Activated CD8-positive, alpha-beta memory T cell treated with anti-CD3 and anti-CD28 coated beads for 24 hours (primary cell): ENCODE measurements around the gene ZCCHC3.
"Not testable (repeated sequence)": the region's sequence is repeated elsewhere in the genome, so short reads cannot be mapped to it uniquely, and the experiment has no call there.

Source experiments
- DNase-seq: peaks from one replicate; pipeline ENCODE4 v3.0.0-alpha.2; 2020

The ZCCHC3 gene

GRCh38 chr20:297098-297924 is at the start of gene ZCCHC3:
Gene ZCCHC3 (plus strand): TSS chr20:297570. CDS start chr20:297587, 17 bp downstream.
- peak; percentile 90 for DNase-seq

DNA sequence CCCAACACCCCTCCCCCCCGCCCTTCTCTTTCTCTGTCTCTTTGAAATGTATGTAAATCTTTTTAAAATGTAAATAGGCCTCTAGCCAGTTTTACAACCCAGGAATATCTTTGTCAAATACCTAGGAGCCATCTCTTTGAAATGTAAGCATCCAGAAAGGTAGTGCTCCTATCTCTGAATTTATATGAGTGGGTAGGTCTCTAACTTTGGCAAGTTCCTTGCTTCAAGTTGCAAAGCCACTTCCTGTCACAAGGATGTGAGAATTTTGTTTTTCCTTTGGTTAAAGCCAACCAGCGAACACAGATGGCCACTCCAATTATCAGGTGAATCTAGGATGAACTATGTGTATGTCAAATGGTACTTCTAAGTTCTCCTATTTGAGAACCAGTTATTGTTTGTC is 46.0 kb upstream of the ZCCHC3 start:
- no peak for DNase-seq

DNA sequence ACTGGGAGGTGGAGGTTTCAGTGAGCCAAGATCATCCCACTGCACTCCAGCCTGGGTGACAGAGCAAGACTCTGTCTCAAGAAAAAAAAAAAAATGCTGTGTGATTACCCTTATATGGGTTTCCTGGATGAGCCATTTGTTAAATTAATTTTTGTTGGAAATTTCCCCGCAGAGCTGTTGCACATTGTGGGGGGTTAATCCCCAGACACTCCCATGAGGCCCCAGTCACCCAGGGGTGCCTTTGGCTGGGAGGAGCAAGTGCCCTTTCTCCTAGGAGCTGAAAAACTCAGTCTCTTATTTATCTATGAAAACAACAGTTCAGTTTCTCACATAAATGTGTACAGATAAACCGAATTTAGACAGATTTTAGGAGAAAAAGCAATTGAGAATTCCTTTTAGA is 44.6 kb upstream of the ZCCHC3 start:
- no peak for DNase-seq

DNA sequence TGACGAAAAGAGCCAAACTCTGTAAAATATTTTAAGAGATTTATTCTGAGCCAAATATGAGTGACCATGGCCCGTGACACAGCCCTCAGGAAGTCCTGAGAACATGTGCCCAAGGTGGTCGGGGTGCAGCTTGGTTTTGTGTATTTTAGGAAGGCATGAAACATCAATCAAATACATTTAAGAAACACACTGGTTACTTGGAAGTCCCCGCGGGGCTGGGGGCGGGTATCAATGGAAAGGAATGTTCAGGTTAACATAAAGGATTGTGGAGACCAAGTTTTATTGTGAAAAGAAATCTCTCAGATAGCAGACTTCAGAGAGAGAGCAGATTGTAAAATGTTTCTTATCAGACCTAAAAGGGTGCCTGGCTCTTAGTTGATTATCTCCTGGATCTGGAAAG is 43.9 kb upstream of the ZCCHC3 start:
- not testable (repeated sequence) for DNase-seq

GRCh38 chr20:257419-257818 is 40.0 kb upstream of the ZCCHC3 start, which contains the start of gene DEFB132:
Gene DEFB132 (plus strand): TSS chr20:257724. CDS start chr20:257779, 55 bp downstream.
- no peak for DNase-seq

DNA sequence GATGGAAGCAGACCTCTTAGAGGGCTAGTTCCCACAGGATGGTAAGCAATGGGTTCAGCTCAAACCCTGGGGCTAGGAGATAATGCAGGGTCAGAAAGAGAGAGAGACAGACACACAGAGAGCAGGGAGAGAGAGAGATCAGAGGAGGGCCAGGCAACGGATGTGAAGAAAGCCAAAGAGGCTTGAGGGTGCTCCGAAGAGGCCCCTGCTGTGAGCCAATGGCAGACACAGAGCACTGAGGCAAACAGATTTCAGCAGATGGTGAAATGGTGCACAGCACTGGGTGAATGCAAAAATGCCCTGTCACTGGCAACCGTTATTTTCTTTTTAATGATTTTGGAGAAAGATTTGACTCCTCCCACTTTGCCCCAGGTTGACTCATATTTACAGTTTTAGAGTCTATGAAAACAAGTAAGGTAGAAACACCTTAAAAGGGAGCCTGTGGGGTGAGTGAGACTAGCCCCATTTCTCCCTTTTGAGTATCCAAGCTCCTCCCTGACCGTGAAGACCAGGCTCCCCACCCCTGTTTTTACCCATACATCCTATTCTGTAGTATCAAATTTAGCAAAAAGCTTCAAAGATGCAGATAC is 39.0 kb upstream of the ZCCHC3 start:
- no peak for DNase-seq

- DNase-seq: no peak
These were observed 38.4 kb upstream of the ZCCHC3 start for GRCh38 chr20:258963-259362.

- no peak for DNase-seq
These were observed 37.4 kb upstream of the ZCCHC3 start for GRCh38 chr20:259981-260380.

DNA sequence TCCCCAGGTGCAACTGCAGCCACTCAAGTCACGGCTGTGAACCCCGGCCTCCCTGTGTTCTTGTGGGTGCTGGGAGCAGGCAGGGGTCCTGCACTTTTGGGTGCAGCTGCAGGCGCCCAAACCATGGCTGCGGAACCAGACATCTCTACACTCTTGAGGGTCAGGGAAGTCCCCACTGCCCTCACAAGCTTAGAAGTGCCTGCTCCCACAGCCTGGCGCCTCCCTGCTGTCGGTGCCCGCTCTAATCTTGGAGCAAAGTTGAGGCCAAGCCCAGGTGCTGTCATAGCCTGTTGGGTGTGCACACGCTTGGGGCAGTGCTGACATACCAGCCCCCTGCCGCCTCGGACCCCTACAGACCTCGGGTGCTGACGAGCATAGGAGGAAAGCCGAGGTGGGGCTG is 33.7 kb upstream of the ZCCHC3 start:
- DNase-seq: no peak

DNA sequence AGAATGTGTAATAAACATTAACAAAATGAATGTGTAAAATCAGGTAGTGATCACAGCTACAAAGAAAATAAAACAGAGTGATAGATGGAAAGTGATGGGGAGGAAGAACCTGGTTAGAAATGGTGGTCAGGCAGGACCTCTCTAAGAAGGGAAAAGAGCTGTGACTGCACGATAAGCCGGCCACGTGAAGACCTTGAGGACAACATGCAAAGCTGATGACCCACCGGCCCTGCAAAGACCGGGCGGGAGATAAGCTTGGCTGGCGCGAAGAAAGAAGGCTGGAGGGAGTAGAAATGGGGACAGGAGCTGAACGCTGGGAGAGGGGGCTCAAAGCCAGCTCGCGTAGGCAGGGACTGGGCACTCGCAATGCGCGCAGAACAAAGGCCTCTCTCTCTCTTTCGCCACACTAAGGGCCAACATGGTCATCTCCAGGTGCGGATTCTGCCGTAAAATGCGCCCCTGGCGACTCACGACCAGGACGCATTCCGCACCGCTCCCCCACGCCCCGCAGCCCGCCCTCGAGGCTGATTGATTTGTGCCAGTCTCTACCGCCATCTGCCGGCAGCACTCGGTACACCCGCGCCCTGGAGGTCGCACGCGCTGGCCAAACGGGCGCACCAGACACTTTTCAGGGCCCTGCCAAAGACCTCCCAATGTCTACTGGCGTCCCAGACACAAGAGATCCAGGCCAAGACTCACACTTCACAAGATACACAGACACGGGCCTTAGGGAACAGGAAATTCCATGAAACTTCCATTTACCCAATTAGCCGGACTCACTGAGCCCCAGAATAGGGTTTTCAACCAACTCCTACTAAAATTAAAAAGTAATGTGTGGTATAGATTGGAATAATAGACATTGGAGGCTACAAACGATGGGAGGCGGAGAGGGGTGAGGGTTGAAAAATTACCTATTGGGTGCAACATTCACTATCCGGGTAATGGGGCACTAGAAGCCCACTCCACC is 30.5 kb upstream of the ZCCHC3 start:
- DNase-seq: peak; percentile 98

DNA sequence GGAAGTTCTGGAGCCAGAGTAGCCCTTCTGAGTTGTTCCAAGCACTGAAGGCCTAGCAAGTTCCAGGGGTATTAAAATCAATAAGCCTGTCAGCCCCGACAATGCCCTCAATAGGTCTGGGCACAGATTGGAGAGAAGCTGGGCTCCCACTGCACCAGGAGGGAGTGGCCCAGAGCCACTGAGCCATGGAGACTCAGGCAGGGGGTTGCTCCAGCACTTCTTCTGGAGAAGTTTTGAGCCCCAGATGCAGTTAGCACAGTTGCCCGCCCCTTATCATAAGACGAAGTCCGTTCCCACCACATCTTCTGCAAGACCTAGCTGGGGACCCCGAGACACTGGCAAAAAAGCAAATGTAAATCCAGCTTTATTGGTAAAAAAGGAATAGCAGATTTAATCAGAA is 26.9 kb upstream of the ZCCHC3 start:
- peak; percentile 37 for DNase-seq

GRCh38 chr20:271069-271468 is 26.3 kb upstream of the ZCCHC3 start:
- DNase-seq: peak; percentile 37

GRCh38 chr20:271528-271927 is 25.8 kb upstream of the ZCCHC3 start:
- no peak for DNase-seq

- DNase-seq: no peak
These were observed 24.7 kb upstream of the ZCCHC3 start for GRCh38 chr20:272718-273117.

GRCh38 chr20:273884-274283 is 23.5 kb upstream of the ZCCHC3 start:
- no peak for DNase-seq

DNA sequence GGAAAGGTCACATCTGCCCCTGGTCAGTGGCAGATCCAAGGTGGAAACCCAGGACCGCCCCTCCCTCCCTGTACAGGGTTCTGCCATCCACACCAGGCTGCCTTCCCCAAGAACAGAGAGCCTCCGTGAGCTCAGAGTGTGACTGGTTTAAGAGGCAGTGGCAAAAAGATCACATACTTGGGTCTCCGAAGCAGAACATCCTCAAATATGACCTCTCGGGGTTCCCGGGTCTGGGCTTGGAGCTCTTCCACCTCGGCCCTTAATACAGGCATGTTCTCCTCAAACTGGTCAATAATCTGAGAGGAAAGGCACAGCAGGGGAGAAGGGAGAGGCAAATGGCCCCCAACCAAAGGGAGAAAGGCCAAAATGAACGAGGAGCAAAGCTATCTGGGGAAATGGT is 21.6 kb upstream of the ZCCHC3 start:
- no peak for DNase-seq

DNA sequence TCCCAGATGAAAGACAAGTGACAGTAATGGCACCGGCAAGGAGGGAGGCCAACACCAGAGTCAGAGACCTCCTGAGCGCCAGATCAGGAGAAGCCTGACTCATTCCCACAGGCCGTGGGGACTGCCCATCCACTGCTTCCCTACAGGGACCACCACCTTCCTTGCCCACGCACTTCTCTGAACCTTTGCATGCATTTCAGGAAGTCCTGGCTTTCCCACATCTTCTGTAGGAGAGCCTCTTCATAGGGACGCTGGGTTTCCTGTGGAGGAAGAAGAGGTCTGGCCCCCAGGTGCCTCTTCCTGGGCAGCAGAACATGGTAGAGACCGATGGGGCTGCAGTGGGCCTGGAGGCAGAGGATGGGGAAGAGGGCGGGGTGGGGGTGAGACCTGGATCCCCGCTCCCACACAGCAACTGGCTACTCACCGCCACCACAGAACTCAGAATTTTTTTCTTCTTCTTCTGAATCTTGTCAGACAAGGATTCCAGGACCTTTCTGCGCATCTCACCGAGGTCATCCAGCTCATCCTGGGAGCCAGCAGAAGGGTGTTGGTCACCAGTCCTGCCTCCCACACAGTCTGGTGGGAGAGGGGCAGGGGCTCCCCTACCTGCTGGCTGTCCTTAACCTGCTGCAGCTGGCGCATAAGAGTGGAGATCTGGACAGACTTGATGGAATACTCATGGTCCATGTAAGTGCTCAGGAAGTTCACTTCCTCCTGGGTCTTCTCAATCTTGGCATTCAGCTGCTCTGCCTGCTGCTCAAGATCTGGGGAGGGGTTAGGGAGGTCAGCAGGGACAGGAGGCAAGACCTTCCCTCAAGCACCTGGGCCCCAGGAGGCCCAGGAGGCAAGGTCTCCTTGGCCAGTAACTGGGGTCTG is 20.5 kb upstream of the ZCCHC3 start:
- DNase-seq: no peak

GRCh38 chr20:277496-277781 is 19.9 kb upstream of the ZCCHC3 start:
- DNase-seq: no peak

DNA sequence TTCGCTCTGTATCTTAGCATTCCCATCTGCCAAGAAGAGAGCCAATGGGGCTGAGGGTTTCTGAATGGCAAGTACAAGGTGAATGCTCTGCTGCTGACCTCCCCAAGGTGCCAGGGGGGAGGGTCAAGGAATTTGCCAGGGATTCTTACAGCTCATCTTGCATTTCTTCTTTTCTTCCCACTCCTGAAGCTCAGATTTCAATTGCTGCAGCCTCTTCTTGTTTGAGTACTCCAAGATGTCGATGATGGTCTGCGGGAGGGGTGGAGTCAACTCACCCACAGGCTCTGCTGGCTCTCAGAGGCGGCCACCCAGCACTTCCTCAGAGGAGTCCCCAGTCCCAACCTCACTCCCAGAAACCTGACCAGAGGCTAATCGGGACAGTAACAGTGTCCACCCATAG is 19.2 kb upstream of the ZCCHC3 start:
- DNase-seq: no peak

GRCh38 chr20:278607-279571 is 18.5 kb upstream of the ZCCHC3 start:
- no peak for DNase-seq

DNA sequence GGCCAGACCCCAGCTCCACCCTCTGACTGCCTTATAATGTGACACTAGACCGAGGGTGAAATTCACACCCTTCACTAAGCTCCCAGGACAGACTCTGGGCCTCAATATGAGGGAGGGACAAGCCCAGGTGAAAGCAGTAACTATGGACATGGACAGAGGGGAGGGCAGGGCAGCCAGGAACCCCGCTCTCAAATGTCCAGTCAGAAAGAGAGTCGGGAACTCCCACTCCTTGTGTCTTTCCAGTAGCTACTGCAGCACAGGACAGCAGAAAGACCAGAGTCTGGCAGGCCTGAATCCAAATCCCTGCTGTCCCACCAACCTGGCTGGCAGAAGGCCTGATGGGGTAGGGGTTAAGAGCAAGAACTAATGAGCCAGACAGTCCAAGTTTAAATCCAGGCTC is 13.2 kb upstream of the ZCCHC3 start:
- no peak for DNase-seq
